GM19043 (cell line): ENCODE results near the gene PLXDC1.

ENCODE experiments used
- ATAC-seq: cut with Tn5 transposase; IDR thresholded peaks from one replicate; pipeline ENCODE4 v1.9.1; 2021; ENCODE audit warnings: low read depth; ENCODE audit not compliant: unreplicated experiment

Gene PLXDC1

DNA sequence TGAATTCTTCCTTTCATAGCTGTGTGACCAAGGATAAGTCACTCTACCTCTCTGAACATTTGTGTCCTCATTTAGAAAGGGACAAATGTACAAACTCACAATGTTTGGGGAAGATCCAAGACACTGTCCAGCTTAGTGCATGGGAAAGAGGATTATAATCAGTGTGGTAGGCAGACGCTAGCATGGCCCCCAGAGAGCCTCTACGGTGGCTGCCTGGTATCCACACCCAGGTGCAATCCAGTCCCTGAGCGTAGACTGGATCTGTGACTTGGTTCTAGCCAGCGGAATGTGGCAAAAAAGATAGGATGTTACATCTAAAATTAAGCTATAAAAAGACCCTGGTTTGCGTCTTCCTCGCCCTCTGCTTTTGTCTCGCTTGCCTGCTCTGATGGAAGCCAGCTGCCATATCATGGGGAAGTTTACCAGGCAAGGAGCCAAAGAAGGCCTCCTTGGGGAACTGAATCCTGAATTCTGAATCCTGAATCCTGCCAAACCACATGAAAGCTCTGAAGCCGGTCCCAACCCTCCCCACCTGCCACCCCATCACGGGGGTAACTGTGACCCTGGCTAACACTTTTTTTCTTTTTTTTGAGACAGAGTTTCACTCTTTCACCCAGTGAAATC is 51.7 kb downstream of the PLXDC1 start:
- ATAC-seq: no peak

DNA sequence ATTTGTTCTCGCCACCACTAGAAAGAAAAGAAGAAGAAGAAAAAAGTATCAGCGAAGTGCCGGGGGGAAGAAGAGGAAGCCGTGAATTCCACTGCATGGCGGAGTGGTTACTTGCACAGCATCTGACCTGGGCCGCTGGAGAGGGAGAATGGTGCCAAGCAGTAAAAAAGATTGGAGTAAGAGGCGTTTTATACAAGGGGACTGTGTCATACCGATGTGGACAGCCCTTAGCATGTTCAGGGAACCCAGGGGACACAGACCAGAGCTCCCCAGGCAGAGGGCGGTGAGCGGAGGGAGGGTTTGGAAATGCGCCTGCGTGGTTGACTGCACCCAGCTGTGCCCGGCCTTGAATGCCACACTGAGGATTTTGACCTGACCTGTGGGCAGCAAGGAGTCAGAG is 52.8 kb downstream of the PLXDC1 start:
- ATAC-seq: no peak

GRCh38 chr17:39097537-39097936 is 53.9 kb downstream of the PLXDC1 start:
- no peak for ATAC-seq

DNA sequence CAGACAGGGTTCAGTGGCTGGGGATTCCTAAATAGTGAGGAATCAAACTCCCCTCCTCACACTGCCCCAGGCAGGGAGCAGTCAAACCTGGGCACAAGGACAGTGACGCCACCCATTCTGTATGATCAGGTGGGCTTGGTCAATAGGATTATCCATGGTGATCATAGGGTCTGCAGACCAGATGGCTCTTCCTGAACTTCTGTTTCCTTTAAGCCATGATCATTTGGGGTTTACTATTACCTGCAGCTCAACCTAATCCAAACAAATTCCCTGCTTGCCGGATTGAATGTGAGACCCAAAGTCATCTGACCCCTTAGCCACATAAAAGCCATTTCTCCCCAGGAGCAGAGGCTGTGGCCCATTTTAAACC is 54.3 kb downstream of the PLXDC1 start:
- no peak for ATAC-seq

DNA sequence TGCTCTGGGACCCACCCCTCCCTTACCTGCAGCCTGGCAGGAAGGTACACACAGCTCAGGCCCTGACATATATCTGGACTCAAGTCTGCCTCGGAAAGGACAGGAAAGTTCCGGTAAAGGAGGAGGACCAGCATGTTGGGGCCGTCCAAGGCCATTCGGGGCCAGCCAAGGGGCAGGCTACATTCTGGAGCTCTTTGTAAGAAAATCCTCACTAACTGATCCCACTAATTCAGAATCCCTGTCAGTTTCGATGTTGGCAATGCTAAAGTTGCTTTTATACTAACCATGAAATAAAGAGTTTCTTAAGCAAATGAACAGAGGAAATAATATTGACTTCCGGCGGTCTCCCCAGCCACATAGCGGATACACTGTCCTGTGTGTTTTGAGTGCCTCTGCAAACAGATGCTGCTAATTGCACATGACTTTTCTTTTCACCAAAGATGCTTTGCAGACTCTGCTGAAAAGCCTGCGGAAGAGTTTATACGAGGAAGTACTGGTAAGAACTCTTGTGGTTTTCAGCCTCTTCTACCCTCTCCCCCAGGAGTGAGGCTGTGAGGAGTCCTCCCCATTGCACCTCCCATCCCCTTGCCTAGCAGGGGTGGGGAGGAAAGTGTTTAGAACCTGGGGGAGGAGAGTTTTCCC is 54.8 kb downstream of the PLXDC1 start:
- no peak for ATAC-seq

DNA sequence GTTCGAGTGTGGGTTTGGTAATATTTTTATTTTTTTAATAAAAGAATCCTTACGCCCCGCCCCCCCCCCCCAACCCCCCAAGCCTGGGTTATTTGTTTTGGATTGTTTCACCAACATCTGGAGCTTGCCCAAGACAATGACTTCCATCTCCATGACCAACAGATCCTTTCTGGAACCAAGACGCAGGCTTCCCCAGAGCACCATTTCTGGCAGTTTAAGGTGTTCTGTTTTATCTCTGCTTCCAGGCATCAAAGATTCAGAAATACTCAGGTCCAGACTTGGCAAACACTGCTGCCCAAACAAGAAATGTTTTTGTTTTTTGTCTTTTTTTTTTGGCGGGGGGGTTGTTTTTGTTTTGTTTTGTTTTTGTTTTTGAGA is 56.1 kb downstream of the PLXDC1 start:
- ATAC-seq: no peak

GRCh38 chr17:39094607-39095308 is 56.7 kb downstream of the PLXDC1 start:
- no peak for ATAC-seq

GRCh38 chr17:39092692-39093230 is 58.7 kb downstream of the PLXDC1 start:
- ATAC-seq: no peak

DNA sequence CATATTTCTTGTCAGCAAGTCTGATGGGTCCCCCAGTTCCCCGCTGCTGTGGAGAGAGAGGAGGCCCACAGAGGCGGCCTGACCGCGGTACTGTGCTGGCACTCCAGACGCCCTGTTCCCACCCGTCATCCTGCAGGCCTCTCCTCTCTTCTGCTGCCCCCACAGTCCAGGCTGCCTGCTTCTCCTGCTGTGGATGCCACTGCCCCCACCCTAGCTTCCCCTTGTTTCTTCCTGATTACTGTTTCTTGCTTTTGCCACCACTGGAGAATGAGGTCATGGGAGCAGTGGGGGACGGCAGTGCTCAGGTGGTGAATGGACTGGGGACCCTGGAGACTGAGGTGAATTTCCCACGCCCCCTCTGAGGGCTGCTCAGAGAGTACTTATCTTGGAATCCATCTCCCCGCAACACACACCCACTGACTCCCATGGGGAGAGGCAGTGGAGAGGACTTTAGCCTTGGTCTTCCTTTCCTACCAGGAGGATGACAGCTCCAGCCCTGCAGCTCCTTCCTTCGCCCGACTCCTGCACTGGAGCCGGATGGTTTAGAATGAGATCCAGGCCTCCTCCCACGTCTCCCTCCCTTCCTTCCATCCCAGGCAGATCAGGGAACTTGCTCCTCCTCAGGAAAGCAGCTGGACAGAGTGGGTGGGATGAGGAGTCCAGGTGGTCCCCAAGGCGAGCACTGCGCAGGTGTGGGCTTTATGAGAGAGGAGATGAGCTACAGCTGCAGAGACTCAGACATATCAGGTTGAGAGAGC is 60.4 kb downstream of the PLXDC1 start:
- ATAC-seq: no peak

- no peak for ATAC-seq
Measured at GRCh38 chr17:39090400-39090799, 61.0 kb downstream of the PLXDC1 start.

DNA sequence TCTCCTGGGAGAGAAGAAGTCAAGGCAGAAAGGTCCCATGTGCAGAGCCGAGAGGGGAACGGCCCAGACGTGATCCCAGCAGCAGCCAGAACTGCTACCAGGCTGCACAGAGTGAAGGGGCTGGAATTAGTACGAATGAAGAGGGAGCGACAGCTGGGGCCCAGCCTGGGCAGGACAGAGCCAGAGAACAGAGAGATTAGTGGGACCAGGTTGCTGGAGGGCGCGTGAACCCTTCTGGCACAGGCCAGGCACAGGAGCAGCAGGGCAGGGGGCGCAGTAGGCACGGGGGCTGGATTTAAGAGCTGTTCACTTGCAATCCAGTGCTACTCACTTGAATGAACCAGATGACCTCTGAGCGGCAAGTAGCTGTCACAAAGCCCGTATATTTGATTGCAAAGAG is 66.9 kb downstream of the PLXDC1 start:
- ATAC-seq: no peak

- ATAC-seq: no peak
Measured at GRCh38 chr17:39083270-39083669, 68.2 kb downstream of the PLXDC1 start.

GRCh38 chr17:39082482-39082881 is 69.0 kb downstream of the PLXDC1 start:
- no peak for ATAC-seq

GRCh38 chr17:39081851-39082250 is 69.6 kb downstream of the PLXDC1 start:
- ATAC-seq: no peak

DNA sequence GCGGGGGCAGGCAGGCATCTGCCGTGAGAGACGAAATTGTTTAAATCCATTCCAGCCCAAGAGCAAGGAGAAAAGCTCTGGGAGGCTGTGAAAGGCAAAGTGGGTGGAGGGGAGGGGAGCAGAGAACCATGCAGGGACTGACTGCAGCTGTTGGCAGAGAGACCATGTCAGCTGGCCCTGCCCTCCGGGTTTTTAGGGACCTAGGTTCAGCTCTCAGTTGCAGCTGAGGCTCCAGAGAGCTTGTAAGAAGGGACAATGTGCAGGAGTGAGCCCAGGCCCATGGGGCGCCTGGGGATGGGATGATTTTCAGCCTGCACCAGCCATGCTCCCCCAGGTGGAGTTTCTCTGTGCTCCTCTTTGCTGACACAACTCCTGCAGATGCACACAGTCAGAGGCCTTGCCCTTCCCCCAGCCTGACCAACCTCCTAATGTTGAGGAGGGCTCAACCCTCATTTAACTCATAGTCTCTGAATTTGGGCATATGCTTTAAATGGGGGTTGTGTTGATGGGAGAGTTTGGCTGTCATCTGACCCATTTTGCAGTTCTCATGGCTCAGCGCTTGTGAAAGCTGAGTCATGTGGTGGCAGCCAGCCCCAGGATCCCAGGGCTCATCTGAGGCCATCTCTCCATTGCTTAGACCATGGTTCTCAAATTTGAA is 70.9 kb downstream of the PLXDC1 start:
- ATAC-seq: no peak

- ATAC-seq: no peak
Measured at GRCh38 chr17:39079836-39080235, 71.6 kb downstream of the PLXDC1 start.

GRCh38 chr17:39077866-39078265 is 73.6 kb downstream of the PLXDC1 start:
- ATAC-seq: no peak

DNA sequence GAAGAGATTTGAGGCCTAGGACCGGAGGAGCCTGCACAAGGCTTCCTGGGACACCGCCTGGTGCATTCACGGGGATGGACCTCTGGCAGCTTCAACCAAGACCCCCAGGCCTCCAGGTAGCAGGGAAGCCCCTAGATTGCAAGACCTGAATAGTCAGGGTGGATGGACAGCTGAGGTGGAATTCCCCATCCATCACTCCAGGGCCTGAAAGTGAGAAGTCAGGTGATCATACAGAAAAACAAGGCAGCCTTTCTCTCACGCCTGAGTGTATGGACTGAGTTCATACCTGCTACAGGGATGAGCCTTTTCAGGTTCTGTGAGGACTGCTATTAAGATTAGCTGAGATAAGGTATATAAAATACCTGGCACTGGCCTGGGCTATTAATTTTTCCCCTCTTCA is 74.2 kb downstream of the PLXDC1 start:
- no peak for ATAC-seq

- ATAC-seq: no peak
Measured at GRCh38 chr17:39074676-39075075, 76.8 kb downstream of the PLXDC1 start.

DNA sequence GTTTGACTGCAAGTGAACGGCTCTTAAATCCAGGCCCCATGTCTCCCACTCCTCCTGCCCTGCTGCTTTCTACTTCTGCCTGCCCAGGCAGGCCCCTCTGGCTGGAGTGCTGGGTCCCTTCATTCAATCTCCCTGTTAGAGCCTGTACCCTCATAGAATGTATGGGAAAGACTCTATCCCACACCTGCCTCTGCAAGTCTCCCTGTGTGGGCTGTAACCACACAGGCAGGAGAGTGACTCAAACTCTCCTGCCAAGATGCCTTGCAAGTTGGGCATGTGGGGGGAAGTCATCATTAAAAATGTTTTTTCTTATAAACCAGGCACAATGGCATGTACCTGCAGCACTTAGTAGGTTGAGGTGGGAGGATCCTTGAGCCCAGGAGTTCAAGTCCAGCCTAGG is 77.5 kb downstream of the PLXDC1 start:
- ATAC-seq: no peak

- no peak for ATAC-seq
Measured at GRCh38 chr17:39073353-39073752, 78.1 kb downstream of the PLXDC1 start.
